BE2C (cell line): ENCODE measurements around the gene LRRC58.
"Not testable (repeated sequence)": the region's sequence is repeated elsewhere in the genome, so short reads cannot be mapped to it uniquely, and the experiment has no call there.

Experiments
- DNase-seq: peaks from one replicate; pipeline ENCODE4 v3.0.0-alpha.2; 2020
- H3K27me3 ChIP-seq: fragments of 250-450 bp; sonication (Bioruptor Pico); 2 replicates; pipeline ENCODE4 v1.5.1; 2020; ENCODE audit warnings: mild to moderate bottlenecking
- H3K36me3 ChIP-seq: fragments of 250-450 bp; sonication (Bioruptor Pico); 2 replicates; pipeline ENCODE4 v1.5.1; 2020; ENCODE audit warnings: mild to moderate bottlenecking
- H3K4me1 ChIP-seq: fragments of 250-450 bp; sonication (Bioruptor Pico); 2 replicates; pipeline ENCODE4 v1.5.1; 2020
- H3K4me3 ChIP-seq: 2 replicates; pipeline ENCODE4 v1.5.1; 2011; ENCODE audit warnings: low read depth, low read length
- H3K9me3 ChIP-seq: fragments of 250-450 bp; sonication (Bioruptor Pico); 2 replicates; pipeline ENCODE4 v1.5.1; 2020
- CTCF ChIP-seq: IDR thresholded peaks from 2 replicates; pipeline ENCODE4 v1.5.1; 2012; ENCODE audit warnings: mild to moderate bottlenecking, low read depth, low read length

The LRRC58 gene

GRCh38 chr3:120304616-120305015, 44.5 kb downstream of the LRRC58 start:
- H3K4me3 ChIP-seq: no peak overlapping the region
- no peaks in the 10 kb centered on the region for H3K4me1 ChIP-seq
- H3K36me3 ChIP-seq: no peaks in the 10 kb centered on the region
- no peaks in the 10 kb centered on the region for H3K27me3 ChIP-seq
- TF ChIP-seq CTCF: no peak
- H3K9me3 ChIP-seq: no peaks in the 10 kb centered on the region
- DNase-seq: no peak

- no peak for DNase-seq
- no peaks in the 10 kb centered on the region for H3K27me3 ChIP-seq
- H3K36me3 ChIP-seq: no peaks in the 10 kb centered on the region
- H3K4me1 ChIP-seq: no peaks in the 10 kb centered on the region
- H3K4me3 ChIP-seq: no peak overlapping the region
- H3K9me3 ChIP-seq: no peaks in the 10 kb centered on the region
- no peak for TF ChIP-seq CTCF
Measured at GRCh38 chr3:120302361-120302760, 46.8 kb downstream of the LRRC58 start.

GRCh38 chr3:120300971-120301370, 48.2 kb downstream of the LRRC58 start:
- TF ChIP-seq CTCF: no peak
- DNase-seq: no peak
- Histone ChIP-seq H3K36me3 (no peaks in the 10 kb centered on the region), H3K27me3 (no peaks in the 10 kb centered on the region), H3K4me1 (no peaks in the 10 kb centered on the region), H3K4me3 (no peak overlapping the region), H3K9me3 (no peaks in the 10 kb centered on the region)

- Histone ChIP-seq H3K9me3 (no peaks in the 10 kb centered on the region), H3K27me3 (no peaks in the 10 kb centered on the region), H3K4me3 (no peak overlapping the region), H3K4me1 (no peaks in the 10 kb centered on the region), H3K36me3 (no peaks in the 10 kb centered on the region)
- TF ChIP-seq CTCF: no peak
- DNase-seq: no peak
Measured at GRCh38 chr3:120299403-120299802, 49.8 kb downstream of the LRRC58 start.

GRCh38 chr3:120298996-120299395, 50.2 kb downstream of the LRRC58 start:
- H3K4me1 ChIP-seq: no peaks in the 10 kb centered on the region
- H3K27me3 ChIP-seq: no peaks in the 10 kb centered on the region
- H3K36me3 ChIP-seq: no peaks in the 10 kb centered on the region
- no peaks in the 10 kb centered on the region for H3K9me3 ChIP-seq
- no peak for TF ChIP-seq CTCF
- H3K4me3 ChIP-seq: no peak overlapping the region
- DNase-seq: no peak

GRCh38 chr3:120291552-120291951, 57.6 kb downstream of the LRRC58 start:
- not testable (repeated sequence) for H3K4me1 ChIP-seq, DNase-seq, H3K9me3 ChIP-seq, H3K4me3 ChIP-seq, H3K36me3 ChIP-seq, H3K27me3 ChIP-seq

GRCh38 chr3:120289636-120290035, 59.5 kb downstream of the LRRC58 start:
- peaks cover 1% of the 10 kb centered on the region for H3K9me3 ChIP-seq
- no peak for TF ChIP-seq CTCF
- no peak for DNase-seq

More at GRCh38 chr3:120289636-120290035, 59.5 kb downstream of the LRRC58 start:
- Histone ChIP-seq H3K4me3 (no peak overlapping the region), H3K36me3 (no peaks in the 10 kb centered on the region), H3K27me3 (peaks cover 9% of the 10 kb centered on the region), H3K4me1 (no peaks in the 10 kb centered on the region)
